ENCODE results near the gene GLTPD2. TPM values are rescaled to one million over a fixed set of nuclear protein-coding genes. Genes with fewer than 3 reads are reported as not detected.

GLTPD2 gene
- total and polyA plus RNA-seq, 2 donors (not counting 1 experiment from before 2014, with no cell fraction given), result not detected

DNA sequence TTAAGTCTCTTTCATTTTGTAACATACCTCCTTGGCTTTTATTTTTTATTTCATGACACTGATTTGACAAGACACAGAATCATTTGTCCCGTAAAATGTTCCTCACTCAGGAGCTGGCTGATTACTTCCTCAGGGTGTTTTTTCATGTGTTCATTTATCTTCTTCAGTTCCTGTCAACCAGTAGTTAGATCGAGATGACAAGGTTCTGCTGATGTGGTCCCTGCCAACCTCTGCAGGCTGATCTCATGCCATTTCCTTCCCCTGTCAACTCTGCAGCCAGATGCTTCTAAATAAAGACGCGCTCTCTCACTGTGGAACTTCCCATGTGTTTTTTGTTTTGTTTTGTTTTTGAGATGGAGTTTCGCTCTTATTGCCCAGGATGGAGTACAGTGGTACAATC lies 40.9 kb upstream of the GLTPD2 start:
- H3K4me2 ChIP-seq (replicated peaks; ENCODE audit: low read depth, low read length, poor library complexity, severe bottlenecking), result peak overlapping the region; percentile 56
- Mint-ChIP-seq H3K9me3 (ENCODE audit: insufficient read depth) (no peaks in the 10 kb centered on the region), H3K27me3 (peaks cover 33% of the 10 kb centered on the region), H3K27ac (peak overlapping the region; percentile 10), H3K4me1 (peaks cover 15% of the 10 kb centered on the region), H3K4me3 (peak overlapping the region; percentile 55)
- POLR2A ChIA-PET, result interaction anchor here (0.6 kb wide), 2 partner anchors 10 to 983 kb away, joined by 3 to 4 read pairs; no protein-coding TSS in a partner anchor
- no peaks in the 10 kb centered on the region for H3K36me3 ChIP-seq (replicated peaks in 1 of 2; ENCODE audit: control extremely low read depth in 1 of 2, control insufficient read depth in 1 of 2, extremely low read depth in 1 of 2, insufficient read depth in 2 of 2, low read length in 1 of 2)
- ATAC-seq (ENCODE audit: low read depth), result peak; percentile 56
- peak overlapping the region in 1 of 5 experiments; percentile 33 for H3K4me3 ChIP-seq (ENCODE audit: control extremely low read depth in 1 of 5, extremely low read depth in 1 of 5, insufficient read depth in 1 of 5, low read depth in 2 of 5, low read length in 4 of 5)
- H3K4me1 ChIP-seq (ENCODE audit: control insufficient read depth in 2 of 2, insufficient read depth in 2 of 2, low read length in 2 of 2), result peaks cover 18 to 19% of the 10 kb centered on the region in 2 donors
- intact Hi-C loops (cut with micrococcal nuclease), result no loop called here
- H3K79me2 ChIP-seq (ENCODE audit: control insufficient read depth, insufficient read depth, low read length), result no peaks in the 10 kb centered on the region
- 3% methylated on average over 4 of the region's 5 CpGs for WGBS (ENCODE audit: insufficient coverage)
- CTCF ChIA-PET, result interaction anchor here (0.6 to 1.0 kb wide), 2 partner anchors 24 to 31 kb away, joined by 3 to 4 read pairs; partner anchors contain the start of gene TM4SF5
- no peak for TF ChIP-seq EZH2 (IDR thresholded peaks at IDR 0.05; ENCODE audit: borderline replicate concordance, insufficient read depth, low read depth, low read length, poor library complexity, severe bottlenecking)
- DNase-seq, result peak; percentile 56
- H3K9ac ChIP-seq (ENCODE audit: low read length), result no peak overlapping the region
- H2AFZ ChIP-seq (ENCODE audit: insufficient read depth, low read depth, low read length, poor library complexity, severe bottlenecking), result peak overlapping the region; percentile 46
- H4K20me1 ChIP-seq (ENCODE audit: control insufficient read depth, insufficient read depth, low read length, poor library complexity, severe bottlenecking), result no peaks in the 10 kb centered on the region
- H3K27me3 ChIP-seq (replicated peaks in 1 of 4; ENCODE audit: control extremely low read depth in 1 of 4, control insufficient read depth in 3 of 4, insufficient read depth in 4 of 4, low read length in 3 of 4), result peaks cover 0 to 38% (median 19%) of the 10 kb centered on the region in 4 experiments
- H3K9me3 ChIP-seq (ENCODE audit: control extremely low read depth in 1 of 3, control insufficient read depth in 2 of 3, insufficient read depth in 1 of 3, low read length in 2 of 3), result no peaks in the 10 kb centered on the region
- H3K27ac ChIP-seq (ENCODE audit: low read length in 2 of 2), result no peak overlapping the region

DNA sequence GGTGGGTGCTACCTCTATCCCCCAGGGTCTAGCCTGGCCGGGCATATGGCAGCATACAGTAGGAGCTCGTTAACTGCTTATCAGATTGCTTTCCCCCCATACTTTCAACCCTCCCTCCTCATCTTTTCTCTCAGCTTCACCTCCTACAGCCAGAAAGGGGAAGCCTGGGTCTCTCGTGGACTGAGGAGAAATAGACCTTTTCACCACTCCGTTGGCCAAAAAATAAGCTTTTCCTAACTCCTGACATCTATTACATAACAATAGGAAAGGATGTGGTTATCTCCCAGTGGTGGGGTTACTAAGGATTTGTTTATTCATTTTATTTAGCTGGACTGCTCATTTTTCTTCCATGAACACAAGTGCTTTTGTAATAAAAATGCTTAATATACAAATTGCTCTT lies 40.1 kb upstream of the GLTPD2 start:
- no peak for ATAC-seq (ENCODE audit: low read depth)
- H3K27me3 ChIP-seq (replicated peaks in 1 of 4; ENCODE audit: control extremely low read depth in 1 of 4, control insufficient read depth in 3 of 4, insufficient read depth in 4 of 4, low read length in 3 of 4), result peaks cover 0 to 30% (median 16%) of the 10 kb centered on the region in 4 experiments
- H3K4me3 ChIP-seq (ENCODE audit: control extremely low read depth in 1 of 5, extremely low read depth in 1 of 5, insufficient read depth in 1 of 5, low read depth in 2 of 5, low read length in 4 of 5), result no peak overlapping the region
- H3K4me1 ChIP-seq (ENCODE audit: control insufficient read depth in 2 of 2, insufficient read depth in 2 of 2, low read length in 2 of 2), result peaks cover 18 to 19% of the 10 kb centered on the region in 2 donors
- H3K27ac Mint-ChIP-seq, result no peak overlapping the region
- no CpG with 5 or more reads among the region's 4 CpGs for WGBS (ENCODE audit: insufficient coverage)
- peaks cover 35% of the 10 kb centered on the region for H3K27me3 Mint-ChIP-seq
- no peak overlapping the region for H2AFZ ChIP-seq (ENCODE audit: insufficient read depth, low read depth, low read length, poor library complexity, severe bottlenecking)
- no peak overlapping the region for H3K27ac ChIP-seq (ENCODE audit: low read length in 2 of 2)
- H3K9me3 ChIP-seq (ENCODE audit: control extremely low read depth in 1 of 3, control insufficient read depth in 2 of 3, insufficient read depth in 1 of 3, low read length in 2 of 3), result no peaks in the 10 kb centered on the region
- H3K9ac ChIP-seq (ENCODE audit: low read length), result no peak overlapping the region
- ChIA-PET POLR2A (interaction anchor here (0.6 kb wide), 1 partner anchor 10 kb away, joined by 3 read pairs; no protein-coding TSS in a partner anchor), CTCF (interaction anchor here (1.0 kb wide), 1 partner anchor 23 kb away, joined by 4 read pairs; the partner anchor contains the start of gene TM4SF5)
- no peaks in the 10 kb centered on the region for H3K36me3 ChIP-seq (replicated peaks in 1 of 2; ENCODE audit: control extremely low read depth in 1 of 2, control insufficient read depth in 1 of 2, extremely low read depth in 1 of 2, insufficient read depth in 2 of 2, low read length in 1 of 2)
- no peak for DNase-seq
- H4K20me1 ChIP-seq (ENCODE audit: control insufficient read depth, insufficient read depth, low read length, poor library complexity, severe bottlenecking), result no peaks in the 10 kb centered on the region
- H3K4me2 ChIP-seq (replicated peaks; ENCODE audit: low read depth, low read length, poor library complexity, severe bottlenecking), result no peak overlapping the region
- peaks cover 15% of the 10 kb centered on the region for H3K4me1 Mint-ChIP-seq
- no peaks in the 10 kb centered on the region for H3K9me3 Mint-ChIP-seq (ENCODE audit: insufficient read depth)
- TF ChIP-seq EZH2 (IDR thresholded peaks at IDR 0.05; ENCODE audit: borderline replicate concordance, insufficient read depth, low read depth, low read length, poor library complexity, severe bottlenecking), result no peak
- TF ChIP-seq, protein P1, sequence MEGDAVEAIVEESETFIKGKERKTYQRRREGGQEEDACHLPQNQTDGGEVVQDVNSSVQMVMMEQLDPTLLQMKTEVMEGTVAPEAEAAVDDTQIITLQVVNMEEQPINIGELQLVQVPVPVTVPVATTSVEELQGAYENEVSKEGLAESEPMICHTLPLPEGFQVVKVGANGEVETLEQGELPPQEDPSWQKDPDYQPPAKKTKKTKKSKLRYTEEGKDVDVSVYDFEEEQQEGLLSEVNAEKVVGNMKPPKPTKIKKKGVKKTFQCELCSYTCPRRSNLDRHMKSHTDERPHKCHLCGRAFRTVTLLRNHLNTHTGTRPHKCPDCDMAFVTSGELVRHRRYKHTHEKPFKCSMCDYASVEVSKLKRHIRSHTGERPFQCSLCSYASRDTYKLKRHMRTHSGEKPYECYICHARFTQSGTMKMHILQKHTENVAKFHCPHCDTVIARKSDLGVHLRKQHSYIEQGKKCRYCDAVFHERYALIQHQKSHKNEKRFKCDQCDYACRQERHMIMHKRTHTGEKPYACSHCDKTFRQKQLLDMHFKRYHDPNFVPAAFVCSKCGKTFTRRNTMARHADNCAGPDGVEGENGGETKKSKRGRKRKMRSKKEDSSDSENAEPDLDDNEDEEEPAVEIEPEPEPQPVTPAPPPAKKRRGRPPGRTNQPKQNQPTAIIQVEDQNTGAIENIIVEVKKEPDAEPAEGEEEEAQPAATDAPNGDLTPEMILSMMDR (IDR thresholded peaks at IDR 0.05), result no peak
- intact Hi-C loops (cut with micrococcal nuclease), result no loop called here
- peak overlapping the region; percentile 11 for H3K4me3 Mint-ChIP-seq
- no peaks in the 10 kb centered on the region for H3K79me2 ChIP-seq (ENCODE audit: control insufficient read depth, insufficient read depth, low read length)
